HG03097 (cell line): Measurements from ENCODE around the gene TMEM255B.
"Not testable (repeated sequence)": the region's sequence is repeated elsewhere in the genome, so short reads cannot be mapped to it uniquely, and the experiment has no call there.

Source experiments
- ATAC-seq: cut with Tn5 transposase; IDR thresholded peaks from one replicate; pipeline ENCODE4 v1.9.1; 2021; ENCODE audit not compliant: unreplicated experiment, low FRiP score

Gene TMEM255B

GRCh38 chr13:113813749-113814434 is 54.9 kb downstream of the TMEM255B start:
- ATAC-seq = no peak

GRCh38 chr13:113814435-113814821 is 55.4 kb downstream of the TMEM255B start:
- no peak for ATAC-seq

GRCh38 chr13:113815151-113816058 is 56.4 kb downstream of the TMEM255B start:
- no peak for ATAC-seq

GRCh38 chr13:113816254-113816929 is 57.4 kb downstream of the TMEM255B start:
- no peak for ATAC-seq

GRCh38 chr13:113816946-113817859 is 58.2 kb downstream of the TMEM255B start:
- ATAC-seq = no peak

GRCh38 chr13:113817860-113818691 is 59.0 kb downstream of the TMEM255B start:
- ATAC-seq = no peak

- no peak for ATAC-seq
These were observed 59.8 kb downstream of the TMEM255B start for GRCh38 chr13:113818700-113819295.

- no peak for ATAC-seq
These were observed 60.3 kb downstream of the TMEM255B start for GRCh38 chr13:113819341-113819730.

GRCh38 chr13:113819731-113820715 is 61.0 kb downstream of the TMEM255B start:
- no peak for ATAC-seq

- ATAC-seq = no peak
These were observed 62.0 kb downstream of the TMEM255B start for GRCh38 chr13:113820813-113821651.

- ATAC-seq = no peak
These were observed 62.8 kb downstream of the TMEM255B start for GRCh38 chr13:113821847-113822246.

GRCh38 chr13:113822266-113822665 is 63.2 kb downstream of the TMEM255B start:
- no peak for ATAC-seq

- ATAC-seq = no peak
These were observed 64.1 kb downstream of the TMEM255B start for GRCh38 chr13:113822956-113823744.

GRCh38 chr13:113823771-113824170 is 64.7 kb downstream of the TMEM255B start:
- no peak for ATAC-seq

- ATAC-seq = no peak
These were observed 66.8 kb downstream of the TMEM255B start for GRCh38 chr13:113825841-113826240.

GRCh38 chr13:113826446-113826845 is 67.4 kb downstream of the TMEM255B start:
- ATAC-seq = not testable (repeated sequence)
